ENCODE data around the gene SVOP.

Gene SVOP

GRCh38 chr12:108973629-108974152 is 47.2 kb downstream of the SVOP start:
- no peak for DNase-seq

DNA sequence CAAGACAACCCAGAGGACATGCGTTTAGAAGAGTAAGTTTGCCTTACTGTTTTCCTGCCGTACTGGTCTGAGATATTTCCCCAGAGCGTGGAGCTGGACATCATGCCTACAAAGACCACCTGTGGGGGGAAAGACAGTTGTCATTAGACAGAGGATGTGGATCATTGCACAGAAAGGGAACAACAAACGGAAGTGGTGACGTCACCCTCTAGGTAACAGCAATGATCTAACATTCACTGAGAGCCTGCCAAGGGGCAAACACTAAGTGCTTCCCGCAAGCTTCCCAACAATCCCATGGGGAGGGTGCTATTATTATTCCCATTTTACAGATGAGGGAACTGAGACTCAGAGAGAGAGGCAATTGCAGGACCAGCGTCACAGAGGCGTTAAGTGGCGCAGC is 48.5 kb downstream of the SVOP start:
- DNase-seq, result no peak

GRCh38 chr12:108969622-108970021 is 51.2 kb downstream of the SVOP start:
- DNase-seq, result no peak

DNA sequence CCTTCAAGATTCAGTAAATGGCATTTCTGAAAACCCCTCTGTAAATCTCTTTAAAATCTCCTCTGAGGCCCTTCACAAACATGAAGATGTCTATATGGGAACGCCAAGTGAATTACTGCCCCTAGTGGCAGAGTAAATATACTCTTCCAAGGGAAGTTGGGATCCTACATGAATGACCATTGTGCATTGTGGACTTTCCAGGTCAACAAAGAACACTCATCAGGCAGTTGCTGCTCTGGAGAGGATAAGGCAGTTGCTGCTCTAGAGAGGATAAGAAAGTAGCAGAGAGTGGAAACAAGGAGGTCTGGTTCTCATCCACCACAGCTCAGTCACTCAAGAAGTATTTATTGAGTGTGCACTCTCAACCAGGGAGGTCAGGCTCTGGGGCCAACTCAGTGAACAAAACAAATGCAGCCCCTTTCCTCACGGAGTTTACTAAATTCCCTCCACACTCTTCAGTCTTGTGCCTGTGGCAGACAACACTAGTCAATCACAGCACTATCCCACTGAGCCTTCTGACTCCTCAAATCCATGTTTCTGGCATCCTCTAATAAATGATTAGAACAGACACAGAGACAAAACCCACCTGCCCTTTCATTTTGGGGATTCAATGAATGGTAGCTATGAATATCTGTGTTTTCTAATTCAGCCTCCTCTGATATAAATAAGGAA is 52.9 kb downstream of the SVOP start:
- DNase-seq, result no peak

- DNase-seq, result no peak
Observed at GRCh38 chr12:108966378-108967151, 54.3 kb downstream of the SVOP start.

DNA sequence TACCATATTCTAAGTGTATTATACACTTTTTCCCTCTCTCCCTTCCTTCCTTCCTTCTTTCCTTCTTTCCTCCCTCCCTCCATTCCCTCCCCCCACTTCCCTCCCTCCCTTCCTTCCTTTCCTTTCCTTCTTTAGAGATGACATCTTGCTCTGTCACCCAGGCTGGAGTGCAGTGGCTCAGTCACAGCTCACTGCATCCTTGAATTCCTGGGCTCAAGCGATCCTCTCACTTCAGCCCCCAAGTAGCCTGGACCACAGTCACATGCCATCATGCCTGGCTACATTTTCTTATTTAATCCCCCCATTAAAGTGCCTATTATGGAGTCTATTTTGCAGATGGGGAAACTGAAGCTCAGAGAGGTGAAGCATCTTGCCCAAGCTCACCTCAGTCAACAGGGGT is 55.0 kb downstream of the SVOP start:
- DNase-seq, result no peak

GRCh38 chr12:108964371-108965352 is 56.2 kb downstream of the SVOP start:
- DNase-seq, result no peak

DNA sequence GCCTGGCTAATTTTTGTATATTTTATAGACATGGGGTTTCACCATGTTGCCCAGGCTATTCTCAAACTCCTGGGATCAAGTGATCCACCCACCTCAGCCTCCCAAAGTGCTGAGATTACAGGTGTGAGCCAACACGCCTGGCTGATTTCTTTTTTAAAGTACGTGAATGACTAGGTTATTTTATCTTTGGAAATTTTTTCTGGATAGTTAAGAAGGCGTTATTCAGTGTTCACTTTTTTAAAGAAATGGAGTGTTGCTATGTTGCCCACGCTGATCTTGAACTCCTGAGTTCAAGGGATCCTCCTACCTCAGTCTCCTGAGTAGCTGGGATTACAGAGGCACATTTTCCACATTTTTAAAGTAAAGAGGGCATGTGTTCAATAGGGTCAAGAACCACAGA is 58.6 kb downstream of the SVOP start:
- no peak for DNase-seq

- no peak for DNase-seq
Observed at GRCh38 chr12:108959748-108960655, 60.9 kb downstream of the SVOP start.

- DNase-seq, result peak; percentile 44
Observed at GRCh38 chr12:108955225-108955835, 65.5 kb downstream of the SVOP start.

DNA sequence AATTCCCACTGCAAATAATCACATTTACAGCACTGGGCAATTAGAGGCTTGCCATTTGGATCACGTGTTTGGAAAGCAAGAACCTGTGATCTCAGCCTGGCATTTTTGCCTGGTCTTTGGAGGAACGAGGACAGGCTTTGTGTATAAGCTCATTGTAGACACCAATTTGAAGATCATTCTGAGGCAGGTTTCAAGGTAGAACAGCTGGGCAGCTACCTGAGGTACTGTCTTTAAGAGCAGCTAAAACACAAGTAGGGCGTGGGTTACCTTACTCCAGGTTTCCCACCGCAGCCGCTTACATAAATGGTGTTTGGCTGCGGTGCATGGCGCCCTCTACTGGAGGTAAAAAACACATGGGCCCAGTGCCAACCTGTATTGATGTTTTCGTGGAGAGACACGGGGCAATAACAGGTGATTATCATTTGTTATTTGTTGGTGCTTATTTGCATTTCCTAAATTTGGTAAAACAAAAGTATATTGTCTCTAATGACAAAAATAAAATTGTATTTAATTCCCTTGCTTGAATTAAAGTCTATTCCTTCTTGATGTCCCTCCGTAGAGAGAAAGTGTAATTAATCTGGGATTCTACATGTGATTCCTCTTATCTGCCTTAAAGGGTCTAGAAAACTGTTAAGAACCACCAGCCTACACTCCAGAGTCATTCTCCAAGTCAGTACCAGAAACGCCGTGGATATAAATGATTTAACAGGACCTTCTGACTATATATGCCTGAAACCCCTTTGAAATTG is 69.7 kb downstream of the SVOP start:
- peak; percentile 80 for DNase-seq

GRCh38 chr12:108949976-108950375 is 70.9 kb downstream of the SVOP start:
- DNase-seq, result no peak

GRCh38 chr12:108948367-108948766 is 72.5 kb downstream of the SVOP start:
- DNase-seq, result no peak

DNA sequence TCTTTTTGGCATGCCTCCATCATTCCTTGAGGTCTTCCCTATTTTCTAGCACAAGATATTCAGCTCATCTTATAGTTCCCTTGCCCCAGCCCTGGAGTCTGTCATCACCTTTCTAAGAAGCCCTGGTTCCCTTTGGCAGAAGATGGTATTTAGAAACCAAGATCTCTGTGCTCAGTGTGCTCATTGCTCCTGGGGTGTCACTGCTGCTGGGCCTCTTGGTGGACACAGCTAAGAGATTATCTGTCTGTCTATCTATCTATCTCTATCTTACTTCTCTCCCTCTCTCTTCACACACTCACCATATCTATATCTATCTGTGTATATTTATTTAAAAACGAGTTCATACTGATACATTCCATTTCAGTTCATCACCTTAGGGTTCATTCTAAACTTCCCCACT is 73.8 kb downstream of the SVOP start:
- DNase-seq, result no peak

DNA sequence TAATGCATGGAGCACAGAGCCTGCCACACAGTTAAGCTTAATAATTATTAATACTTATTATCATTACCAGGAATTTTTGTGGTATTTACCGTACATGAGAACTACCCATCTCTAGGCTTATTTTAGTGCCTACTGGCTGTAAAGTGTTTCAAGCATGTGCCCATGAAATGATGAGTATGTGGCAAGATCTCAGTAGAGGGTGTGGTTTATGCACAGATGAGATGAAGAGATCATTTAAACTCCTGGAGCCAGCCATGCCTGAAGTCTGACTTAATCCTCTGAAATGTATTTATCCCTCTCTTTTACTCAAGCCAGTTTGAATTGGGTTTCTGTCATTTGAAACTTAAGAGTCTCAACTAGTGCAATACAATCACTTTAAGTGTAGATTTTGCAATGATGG is 80.7 kb downstream of the SVOP start:
- DNase-seq, result no peak

DNA sequence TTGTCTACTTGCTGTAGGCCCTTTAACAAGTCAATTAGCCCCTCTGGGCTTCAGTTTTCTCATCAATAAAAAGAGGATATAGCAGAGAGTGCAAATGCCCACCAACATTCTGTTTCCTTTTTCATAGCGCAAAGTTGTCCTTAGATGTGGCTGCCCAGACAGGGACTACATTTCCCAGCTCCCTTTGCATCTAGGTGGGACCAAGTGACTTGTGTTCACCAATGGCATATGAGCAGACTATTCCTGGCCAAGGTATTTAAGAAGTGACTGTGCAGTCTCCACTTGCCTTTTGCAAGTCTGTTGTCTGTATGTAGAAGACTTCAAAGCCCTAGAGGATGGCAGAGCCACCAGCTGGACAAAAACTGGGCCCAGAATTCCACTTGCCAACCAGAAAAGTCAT is 81.3 kb downstream of the SVOP start:
- DNase-seq, result no peak

- no peak for DNase-seq
Observed at GRCh38 chr12:108938247-108938924, 82.5 kb downstream of the SVOP start.

GRCh38 chr12:108935159-108935763 is 85.6 kb downstream of the SVOP start:
- DNase-seq, result no peak

- no peak for DNase-seq
Observed at GRCh38 chr12:108933949-108934348, 86.9 kb downstream of the SVOP start.

GRCh38 chr12:108930756-108931155 is 90.1 kb downstream of the SVOP start:
- no peak for DNase-seq
